IPS-15b (cell line): ENCODE data around the gene TCF3.
A peak's percentile ranks its signal among the peaks of the same experiment; 100 is the strongest.

ENCODE experiments used
- H3K27me3 ChIP-seq: one replicate; pipeline ENCODE4 v1.6.1; 2013; ENCODE audit warnings: low read length; ENCODE audit not compliant: control insufficient read depth, insufficient read depth
- H3K36me3 ChIP-seq: one replicate; pipeline ENCODE4 v1.6.1; 2013; ENCODE audit warnings: low read length; ENCODE audit not compliant: control insufficient read depth, insufficient read depth
- H3K4me1 ChIP-seq: one replicate; pipeline ENCODE4 v1.6.1; 2013; ENCODE audit warnings: mild to moderate bottlenecking, low read length; ENCODE audit not compliant: control insufficient read depth, insufficient read depth
- H3K4me3 ChIP-seq: one replicate; pipeline ENCODE4 v1.5.1; 2013; ENCODE audit warnings: low read depth, low read length
- H3K9ac ChIP-seq: one replicate; pipeline ENCODE4 v1.6.1; 2013; ENCODE audit warnings: low read depth, mild to moderate bottlenecking, low read length
- H3K9me3 ChIP-seq: one replicate; pipeline ENCODE4 v1.6.1; 2013; ENCODE audit warnings: mild to moderate bottlenecking, low read length; ENCODE audit not compliant: control insufficient read depth, insufficient read depth

The TCF3 gene

GRCh38 chr19:1655987-1656608 lies 3.7 kb upstream of the TCF3 start:
- no peaks in the 10 kb centered on the region for H3K36me3 ChIP-seq
- no peaks in the 10 kb centered on the region for H3K27me3 ChIP-seq
- no peak overlapping the region for H3K4me3 ChIP-seq
- no peaks in the 10 kb centered on the region for H3K4me1 ChIP-seq
- no peak overlapping the region for H3K9ac ChIP-seq
- no peaks in the 10 kb centered on the region for H3K9me3 ChIP-seq

DNA sequence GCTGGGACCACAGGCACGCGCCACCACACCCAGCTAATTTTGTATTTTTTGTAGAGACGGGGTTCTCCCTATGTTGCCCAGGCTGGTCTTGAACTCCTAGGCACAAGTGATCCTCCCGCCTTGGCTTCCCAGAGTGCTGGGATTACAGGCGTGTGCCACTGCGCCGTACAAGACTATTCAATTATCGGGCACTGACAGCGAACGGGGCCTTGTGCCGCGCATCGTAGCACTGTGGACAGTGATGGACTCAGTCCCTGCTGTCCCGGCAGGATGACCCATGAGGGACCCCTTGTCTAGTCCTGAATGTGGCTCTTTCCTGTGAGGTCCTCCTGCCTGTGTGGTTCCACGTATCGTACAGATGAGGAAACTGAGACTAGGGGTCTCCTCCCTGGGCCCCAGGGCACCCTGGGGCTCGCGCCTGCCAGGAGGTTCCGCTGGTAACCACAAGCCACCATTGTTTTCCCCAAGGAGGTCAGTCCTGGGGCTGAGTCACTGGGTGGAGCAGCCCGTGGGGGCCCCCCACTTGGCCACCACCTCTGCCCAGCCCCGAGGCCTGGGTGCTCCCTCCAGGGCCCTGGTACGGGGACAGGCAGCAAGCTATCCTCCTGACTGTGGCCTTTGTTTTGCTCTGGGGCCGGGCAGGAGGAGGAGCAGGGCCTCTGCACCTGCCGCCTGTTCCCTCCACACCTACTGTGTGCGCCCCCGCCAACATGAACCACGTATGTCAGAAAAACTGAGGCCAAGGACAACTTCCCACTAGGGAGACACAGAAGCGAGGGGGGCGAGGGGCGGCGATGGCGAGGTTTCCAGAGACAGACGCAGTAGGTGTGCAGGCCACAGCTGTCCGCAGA lies 2.9 kb upstream of the TCF3 start:
- Histone ChIP-seq H3K9me3 (no peaks in the 10 kb centered on the region), H3K27me3 (no peaks in the 10 kb centered on the region), H3K4me3 (no peak overlapping the region)

GRCh38 chr19:1654178-1654792 lies 1.9 kb upstream of the TCF3 start:
- Histone ChIP-seq H3K36me3 (peaks cover 7% of the 10 kb centered on the region), H3K4me3 (no peak overlapping the region), H3K27me3 (no peaks in the 10 kb centered on the region), H3K9me3 (no peaks in the 10 kb centered on the region), H3K9ac (no peak overlapping the region), H3K4me1 (peaks cover 2% of the 10 kb centered on the region)

More for the DNA sequence above, 2.9 kb upstream of the TCF3 start:
- Histone ChIP-seq H3K4me1 (no peaks in the 10 kb centered on the region), H3K9ac (no peak overlapping the region), H3K36me3 (no peaks in the 10 kb centered on the region)

DNA sequence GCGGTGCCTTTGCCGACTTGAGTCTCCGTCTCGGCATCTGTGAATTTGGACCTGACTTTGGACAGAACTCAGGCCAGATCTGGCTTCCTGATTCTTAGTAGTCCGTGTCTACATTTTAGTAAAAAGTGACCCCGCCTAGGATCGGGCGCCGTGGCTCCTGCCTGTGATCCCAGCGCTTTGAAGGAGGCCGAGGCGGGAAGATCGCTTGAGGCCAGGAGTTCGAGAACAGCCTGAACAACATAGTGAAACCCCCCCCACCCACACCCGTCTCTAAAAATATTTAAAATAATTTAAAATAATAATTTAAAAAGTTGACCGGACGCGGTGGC lies 849 bp upstream of the TCF3 start:
- Histone ChIP-seq H3K36me3 (peaks cover 16% of the 10 kb centered on the region), H3K9ac (peak overlapping the region; percentile 60), H3K4me3 (peak overlapping the region; percentile 67), H3K27me3 (no peaks in the 10 kb centered on the region), H3K4me1 (peaks cover 2% of the 10 kb centered on the region), H3K9me3 (no peaks in the 10 kb centered on the region)

DNA sequence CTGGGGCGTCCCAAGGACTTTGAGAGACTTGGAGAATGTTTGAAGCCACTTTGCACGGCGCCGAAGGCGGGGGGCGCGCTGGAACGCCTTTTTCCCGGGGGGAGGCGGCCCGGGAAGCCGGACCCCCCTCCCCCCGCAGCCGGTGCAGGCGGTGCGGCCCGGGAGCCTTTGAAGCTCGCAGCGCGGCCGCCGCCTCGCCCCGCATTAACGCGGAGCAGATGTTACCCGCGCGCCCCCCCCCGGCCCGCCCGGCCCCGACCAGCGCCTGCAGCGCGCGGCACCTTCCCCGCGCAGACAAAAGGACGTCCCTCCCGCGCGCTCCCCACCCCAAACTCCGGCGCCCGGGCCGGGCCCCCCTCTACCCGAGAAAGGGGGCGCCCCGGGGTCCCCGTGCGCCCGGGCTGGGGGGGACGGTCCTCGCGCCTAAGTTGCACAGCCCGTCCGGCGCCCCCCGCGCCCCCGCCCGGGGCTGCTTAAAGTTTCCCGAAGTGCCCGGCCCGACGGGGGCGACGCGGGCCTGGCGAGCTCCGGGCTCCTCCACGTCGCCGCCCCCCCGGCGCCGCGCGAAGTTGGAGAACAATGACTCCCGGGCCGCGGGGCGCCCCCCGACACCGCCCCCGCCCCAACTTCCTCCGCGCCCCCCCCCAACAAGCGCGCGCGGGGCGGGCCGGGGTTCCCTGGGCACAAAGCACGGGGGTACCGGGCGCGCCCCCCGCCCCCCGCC lies 685 bp downstream of the TCF3 start:
- no peaks in the 10 kb centered on the region for H3K9me3 ChIP-seq
- peaks cover 2% of the 10 kb centered on the region for H3K4me1 ChIP-seq
- no peaks in the 10 kb centered on the region for H3K27me3 ChIP-seq
- peak overlapping the region; percentile 74 for H3K4me3 ChIP-seq
- peaks cover 30% of the 10 kb centered on the region for H3K36me3 ChIP-seq
- peak overlapping the region; percentile 88 for H3K9ac ChIP-seq

- Histone ChIP-seq H3K9me3 (no peaks in the 10 kb centered on the region), H3K36me3 (peaks cover 38% of the 10 kb centered on the region), H3K4me3 (peak overlapping the region; percentile 74), H3K27me3 (no peaks in the 10 kb centered on the region), H3K9ac (peak overlapping the region; percentile 88), H3K4me1 (peaks cover 2% of the 10 kb centered on the region)
Measured at GRCh38 chr19:1650650-1651567, 1.5 kb downstream of the TCF3 start.

DNA sequence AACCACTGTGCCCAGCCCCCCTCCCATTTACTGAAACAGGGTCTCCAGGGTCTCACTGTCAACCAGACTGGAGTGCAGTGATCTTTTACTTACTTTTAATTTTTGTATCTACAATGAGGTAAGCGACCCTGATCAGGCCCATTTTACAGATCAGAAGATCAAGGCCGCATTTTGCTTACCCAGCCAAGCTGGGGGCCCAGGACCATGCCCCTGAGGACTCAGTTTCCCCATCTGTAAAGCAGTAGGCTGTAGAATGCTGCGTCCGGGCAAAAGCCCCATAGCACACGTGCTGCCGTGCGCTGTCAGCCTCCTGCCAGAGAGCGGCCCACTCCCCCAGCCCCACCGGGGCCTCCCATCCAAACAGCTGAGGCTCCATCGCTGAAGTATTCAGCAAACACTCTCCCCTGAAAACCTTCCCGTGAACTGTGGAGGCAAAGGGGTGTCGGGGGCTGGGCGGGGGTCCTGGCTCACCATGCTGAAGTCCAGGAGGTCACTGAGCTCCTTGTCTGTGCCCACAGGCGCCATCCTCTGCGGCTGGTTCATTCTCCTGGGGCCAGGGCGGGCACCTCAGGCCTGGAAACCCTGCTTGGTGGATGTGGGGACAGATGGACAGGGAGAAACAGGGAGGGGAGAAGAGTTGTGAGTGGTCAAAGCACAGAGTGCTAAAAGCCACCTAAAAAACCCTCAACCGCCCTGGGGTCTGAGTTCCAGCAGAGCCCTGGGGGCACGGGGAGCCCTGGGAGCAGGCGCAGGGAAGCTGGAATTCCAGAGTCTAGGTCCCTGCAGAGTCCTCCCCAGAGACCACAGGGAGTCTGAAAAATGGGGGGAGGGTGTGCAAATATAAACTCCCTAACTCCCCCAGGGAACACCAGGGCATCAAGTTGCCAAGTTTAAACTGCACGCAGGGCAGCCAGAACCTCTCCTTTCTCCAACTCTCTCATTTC lies 2.4 kb downstream of the TCF3 start:
- H3K4me3 ChIP-seq: peak overlapping the region; percentile 74
- H3K27me3 ChIP-seq: no peaks in the 10 kb centered on the region
- H3K4me1 ChIP-seq: peaks cover 2% of the 10 kb centered on the region
- H3K9ac ChIP-seq: peak overlapping the region; percentile 9
- no peaks in the 10 kb centered on the region for H3K9me3 ChIP-seq
- peaks cover 48% of the 10 kb centered on the region for H3K36me3 ChIP-seq

DNA sequence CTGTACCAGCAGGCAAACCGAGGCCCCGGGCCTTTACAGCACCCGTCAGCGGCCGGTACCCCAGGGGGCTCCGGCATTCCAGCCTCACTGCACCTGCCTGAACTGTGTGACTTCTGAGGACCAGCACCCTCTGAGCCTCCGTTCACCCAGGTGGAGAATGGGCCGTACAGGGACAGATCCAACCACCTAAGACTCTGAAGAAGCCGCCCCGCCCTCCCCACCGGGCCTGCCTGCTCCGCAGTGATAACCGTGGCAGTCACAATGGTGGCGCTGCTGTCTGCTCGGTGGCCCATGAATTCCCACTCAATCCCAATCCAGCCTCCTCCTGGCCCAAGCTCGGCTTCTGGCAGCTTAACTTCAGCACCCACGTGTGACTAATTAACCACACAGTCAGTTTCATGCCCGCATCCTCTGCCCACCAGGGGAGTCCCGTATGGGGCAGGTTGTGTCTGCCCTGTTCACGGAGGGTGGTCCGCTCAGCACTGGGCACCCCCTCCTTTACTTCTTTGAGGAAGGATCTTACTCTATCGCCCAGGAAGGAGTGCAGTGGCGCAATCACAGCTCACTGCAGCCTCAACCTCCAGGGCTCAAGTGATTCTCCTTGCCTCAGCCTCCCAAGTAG lies 3.4 kb downstream of the TCF3 start:
- Histone ChIP-seq H3K9me3 (no peaks in the 10 kb centered on the region), H3K4me3 (no peak overlapping the region), H3K27me3 (no peaks in the 10 kb centered on the region), H3K36me3 (peaks cover 56% of the 10 kb centered on the region), H3K4me1 (peaks cover 2% of the 10 kb centered on the region), H3K9ac (no peak overlapping the region)

DNA sequence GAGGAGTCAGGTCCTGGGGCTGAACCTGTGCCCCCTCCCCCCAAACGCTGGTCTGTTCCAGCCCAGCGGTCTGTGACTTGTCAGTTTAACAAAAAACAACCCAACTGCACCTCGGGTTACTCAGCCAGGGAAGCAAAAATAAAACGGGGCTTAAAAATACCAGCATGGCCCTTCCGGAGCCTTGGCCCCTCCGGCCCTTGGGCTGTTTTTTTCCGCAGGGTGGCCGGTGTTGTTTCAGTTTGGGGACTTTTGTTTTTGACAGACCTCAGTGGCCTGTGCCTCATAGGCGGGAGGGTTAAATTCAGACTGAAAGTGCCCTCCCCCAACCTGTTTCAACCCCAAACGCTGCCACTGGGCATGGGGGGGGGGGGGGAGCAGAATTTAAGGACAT lies 4.0 kb downstream of the TCF3 start:
- Histone ChIP-seq H3K36me3 (peaks cover 59% of the 10 kb centered on the region), H3K9ac (no peak overlapping the region)

More for the DNA sequence above, 4.0 kb downstream of the TCF3 start:
- H3K27me3 ChIP-seq: no peaks in the 10 kb centered on the region
- H3K9me3 ChIP-seq: no peaks in the 10 kb centered on the region
- peaks cover 2% of the 10 kb centered on the region for H3K4me1 ChIP-seq
- no peak overlapping the region for H3K4me3 ChIP-seq
